Cardiac fibroblast (primary cell): ENCODE measurements around the gene CLDN2.
"Not testable (repeated sequence)": the region's sequence is repeated elsewhere in the genome, so short reads cannot be mapped to it uniquely, and the experiment has no call there.

Source experiments
- DNase-seq, 2 donors: peaks; one replicate each; pipeline versions ENCODE4 v3.0.0 to v3.0.0-alpha.2; 2010; ENCODE audit warnings: low read depth in 2 of 2
- H3K4me3 ChIP-seq, 2 donors: replicated peaks in 1 of 2; 1 replicate in 1 of 2; 2 replicates in 1 of 2; pipeline ENCODE4 v1.5.1; 2011; ENCODE audit warnings: low read depth in 2 of 2, low read length in 2 of 2, mild to moderate bottlenecking in 2 of 2, moderate library complexity in 1 of 2
- CTCF ChIP-seq: IDR thresholded peaks from one replicate; pipeline ENCODE4 v1.5.1; 2011; ENCODE audit warnings: low read depth, mild to moderate bottlenecking, low read length, inconsistent platforms

Gene CLDN2

GRCh38 chrX:106919932-106920452 lies at the start of gene CLDN2:
TSS of gene CLDN2 (plus strand) at chrX:106920402. CDS start at chrX:106928229, 7,827 bp downstream.
- no peak for DNase-seq
- no peak within 1 kb of the TSS for H3K4me3 ChIP-seq
- no peak for TF ChIP-seq CTCF

DNA sequence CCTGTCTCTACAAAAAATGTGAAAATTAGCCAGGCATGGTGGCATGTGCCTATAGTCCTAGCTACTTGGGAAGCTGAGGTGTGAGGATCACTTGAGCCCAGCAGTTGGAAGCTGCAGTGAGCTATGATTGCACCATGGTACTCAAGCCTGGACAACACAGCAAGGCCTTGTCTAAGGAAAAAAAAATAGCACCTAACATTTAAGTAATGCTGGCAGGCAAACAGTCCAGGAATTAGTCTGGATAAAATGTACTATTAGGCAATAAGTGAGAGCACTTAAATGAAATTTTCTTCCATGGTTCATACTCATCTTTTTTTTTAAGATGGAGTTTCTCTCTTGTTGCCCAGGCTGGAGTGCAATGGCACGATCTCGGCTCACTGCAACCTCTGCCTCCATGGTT lies 47.4 kb upstream of the CLDN2 start:
- DNase-seq, result peak in 1 of 2 donors; percentile 23
- H3K4me3 ChIP-seq, result not testable (repeated sequence)

GRCh38 chrX:106874075-106874474 lies 46.1 kb upstream of the CLDN2 start:
- TF ChIP-seq CTCF, result peak; percentile 44
- H3K4me3 ChIP-seq, result no peak overlapping the region
- DNase-seq, result peak; percentile 41 to 44

GRCh38 chrX:106875151-106875550 lies 45.1 kb upstream of the CLDN2 start:
- peak in 1 of 2 donors; percentile 13 for DNase-seq
- no peak for TF ChIP-seq CTCF

DNA sequence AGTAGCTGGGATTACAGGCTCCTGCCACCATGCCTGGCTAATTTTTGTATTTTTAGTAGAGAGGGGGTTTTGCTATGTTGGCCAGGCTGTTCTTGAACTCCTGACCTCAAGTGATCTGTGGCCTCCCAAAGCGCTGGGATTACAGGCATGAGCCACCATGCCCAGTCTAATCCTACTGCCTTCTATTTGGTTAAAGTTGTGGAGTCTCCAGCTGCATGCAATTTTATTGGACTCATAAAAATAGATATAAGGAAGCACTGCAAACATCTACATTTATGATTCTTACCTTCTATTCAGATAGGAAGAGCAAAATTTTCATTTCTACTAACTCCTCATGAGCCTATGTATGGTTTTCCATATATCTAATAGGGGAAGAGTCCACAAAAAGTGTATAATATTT lies 30.7 kb upstream of the CLDN2 start:
- no peak overlapping the region for H3K4me3 ChIP-seq
- no peak for DNase-seq
- no peak for TF ChIP-seq CTCF

More at GRCh38 chrX:106875151-106875550, 45.1 kb upstream of the CLDN2 start:
- no peak overlapping the region for H3K4me3 ChIP-seq

GRCh38 chrX:106891762-106892460 lies 28.3 kb upstream of the CLDN2 start:
- no peak overlapping the region for H3K4me3 ChIP-seq
- no peak for TF ChIP-seq CTCF
- no peak for DNase-seq

- peak; percentile 80 to 82 for DNase-seq
- peak; percentile 80 for TF ChIP-seq CTCF
- no peak overlapping the region for H3K4me3 ChIP-seq
Observed at GRCh38 chrX:106894392-106894909, 25.8 kb upstream of the CLDN2 start.
